ENCODE results near the gene BTG1.

The BTG1 gene

GRCh38 chr12:92175961-92176360 lies 30.3 kb upstream of the BTG1 start:
- DNase-seq (ENCODE audit: low spot score), result no peak
- in situ Hi-C loops (cut with MboI; ENCODE audit: low pct_unique_long_range_greater_than_20kb, low sequenced_read_pairs, unreplicated experiment), result no loop called here
- TF ChIP-seq CTCF (IDR thresholded peaks at IDR 0.05; ENCODE audit: extremely low read depth, insufficient read depth, missing control alignments), result no peak

GRCh38 chr12:92170050-92170449 lies 24.4 kb upstream of the BTG1 start:
- no peak for DNase-seq (ENCODE audit: low spot score)
- in situ Hi-C loops (cut with MboI; ENCODE audit: low pct_unique_long_range_greater_than_20kb, low sequenced_read_pairs, unreplicated experiment), result no loop called here
- no peak for TF ChIP-seq CTCF (IDR thresholded peaks at IDR 0.05; ENCODE audit: extremely low read depth, insufficient read depth, missing control alignments)

- TF ChIP-seq CTCF (IDR thresholded peaks at IDR 0.05; ENCODE audit: extremely low read depth, insufficient read depth, missing control alignments), result no peak
- in situ Hi-C loops (cut with MboI; ENCODE audit: low pct_unique_long_range_greater_than_20kb, low sequenced_read_pairs, unreplicated experiment), result no loop called here
- DNase-seq (ENCODE audit: low spot score), result no peak
Observed at GRCh38 chr12:92167075-92167474, 21.4 kb upstream of the BTG1 start.

- TF ChIP-seq CTCF (IDR thresholded peaks at IDR 0.05; ENCODE audit: extremely low read depth, insufficient read depth, missing control alignments), result no peak
Observed at GRCh38 chr12:92164712-92165111, 19.1 kb upstream of the BTG1 start.

GRCh38 chr12:92162079-92162478 lies 16.4 kb upstream of the BTG1 start:
- in situ Hi-C loops (cut with MboI; ENCODE audit: low pct_unique_long_range_greater_than_20kb, low sequenced_read_pairs, unreplicated experiment), result no loop called here
- DNase-seq (ENCODE audit: low spot score), result no peak
- TF ChIP-seq CTCF (IDR thresholded peaks at IDR 0.05; ENCODE audit: extremely low read depth, insufficient read depth, missing control alignments), result no peak

More at GRCh38 chr12:92164712-92165111, 19.1 kb upstream of the BTG1 start:
- in situ Hi-C loops (cut with MboI; ENCODE audit: low pct_unique_long_range_greater_than_20kb, low sequenced_read_pairs, unreplicated experiment), result no loop called here
- DNase-seq (ENCODE audit: low spot score), result no peak

GRCh38 chr12:92158796-92159439 lies 13.3 kb upstream of the BTG1 start:
- DNase-seq (ENCODE audit: low spot score), result no peak
- in situ Hi-C loops (cut with MboI; ENCODE audit: low pct_unique_long_range_greater_than_20kb, low sequenced_read_pairs, unreplicated experiment), result no loop called here
- TF ChIP-seq CTCF (IDR thresholded peaks at IDR 0.05; ENCODE audit: extremely low read depth, insufficient read depth, missing control alignments), result no peak
